ENCODE data around the gene SAMD4A. TPM values are rescaled to one million over a fixed set of nuclear protein-coding genes. Genes with fewer than 3 reads are reported as not detected.

Gene SAMD4A
- total RNA-seq, 1 donor from 2014 or later, result 57.0 TPM

DNA sequence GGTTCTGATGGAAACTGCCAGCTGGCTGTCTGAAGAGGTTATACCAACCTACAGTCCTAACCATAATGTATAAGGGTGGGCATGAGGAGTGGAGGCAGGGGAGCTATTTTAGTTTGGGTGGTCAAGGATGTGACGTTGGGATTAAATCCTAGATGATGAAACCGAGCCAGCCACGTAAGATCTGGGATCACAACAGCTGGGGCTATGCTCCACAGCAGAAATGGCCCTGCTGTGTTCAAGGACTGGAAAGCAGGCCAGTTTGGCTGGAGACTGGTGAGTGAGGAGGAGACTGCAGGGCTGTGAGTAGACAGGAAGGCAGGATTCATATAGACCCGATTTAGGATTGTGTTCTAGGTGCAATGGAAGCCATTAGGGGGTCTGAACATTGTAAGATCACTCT is 66.1 kb downstream of the SAMD4A start:
- H3K36me3 Mint-ChIP-seq (ENCODE audit: low read depth), result peaks cover 3% of the 10 kb centered on the region
- H3K4me3 Mint-ChIP-seq (ENCODE audit: unreplicated experiment), result no peak overlapping the region
- H3K27me3 Mint-ChIP-seq (ENCODE audit: low read depth), result no peaks in the 10 kb centered on the region
- no peak overlapping the region for H3K27ac Mint-ChIP-seq (ENCODE audit: unreplicated experiment)
- H3K4me1 Mint-ChIP-seq (ENCODE audit: low read depth), result peaks cover 36% of the 10 kb centered on the region
- DNase-seq (ENCODE audit: low spot score), result no peak
- TF ChIP-seq, protein P1, sequence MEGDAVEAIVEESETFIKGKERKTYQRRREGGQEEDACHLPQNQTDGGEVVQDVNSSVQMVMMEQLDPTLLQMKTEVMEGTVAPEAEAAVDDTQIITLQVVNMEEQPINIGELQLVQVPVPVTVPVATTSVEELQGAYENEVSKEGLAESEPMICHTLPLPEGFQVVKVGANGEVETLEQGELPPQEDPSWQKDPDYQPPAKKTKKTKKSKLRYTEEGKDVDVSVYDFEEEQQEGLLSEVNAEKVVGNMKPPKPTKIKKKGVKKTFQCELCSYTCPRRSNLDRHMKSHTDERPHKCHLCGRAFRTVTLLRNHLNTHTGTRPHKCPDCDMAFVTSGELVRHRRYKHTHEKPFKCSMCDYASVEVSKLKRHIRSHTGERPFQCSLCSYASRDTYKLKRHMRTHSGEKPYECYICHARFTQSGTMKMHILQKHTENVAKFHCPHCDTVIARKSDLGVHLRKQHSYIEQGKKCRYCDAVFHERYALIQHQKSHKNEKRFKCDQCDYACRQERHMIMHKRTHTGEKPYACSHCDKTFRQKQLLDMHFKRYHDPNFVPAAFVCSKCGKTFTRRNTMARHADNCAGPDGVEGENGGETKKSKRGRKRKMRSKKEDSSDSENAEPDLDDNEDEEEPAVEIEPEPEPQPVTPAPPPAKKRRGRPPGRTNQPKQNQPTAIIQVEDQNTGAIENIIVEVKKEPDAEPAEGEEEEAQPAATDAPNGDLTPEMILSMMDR (IDR thresholded peaks at IDR 0.05), result no peak
- H3K9me3 Mint-ChIP-seq (ENCODE audit: low read depth), result peaks cover 3% of the 10 kb centered on the region

DNA sequence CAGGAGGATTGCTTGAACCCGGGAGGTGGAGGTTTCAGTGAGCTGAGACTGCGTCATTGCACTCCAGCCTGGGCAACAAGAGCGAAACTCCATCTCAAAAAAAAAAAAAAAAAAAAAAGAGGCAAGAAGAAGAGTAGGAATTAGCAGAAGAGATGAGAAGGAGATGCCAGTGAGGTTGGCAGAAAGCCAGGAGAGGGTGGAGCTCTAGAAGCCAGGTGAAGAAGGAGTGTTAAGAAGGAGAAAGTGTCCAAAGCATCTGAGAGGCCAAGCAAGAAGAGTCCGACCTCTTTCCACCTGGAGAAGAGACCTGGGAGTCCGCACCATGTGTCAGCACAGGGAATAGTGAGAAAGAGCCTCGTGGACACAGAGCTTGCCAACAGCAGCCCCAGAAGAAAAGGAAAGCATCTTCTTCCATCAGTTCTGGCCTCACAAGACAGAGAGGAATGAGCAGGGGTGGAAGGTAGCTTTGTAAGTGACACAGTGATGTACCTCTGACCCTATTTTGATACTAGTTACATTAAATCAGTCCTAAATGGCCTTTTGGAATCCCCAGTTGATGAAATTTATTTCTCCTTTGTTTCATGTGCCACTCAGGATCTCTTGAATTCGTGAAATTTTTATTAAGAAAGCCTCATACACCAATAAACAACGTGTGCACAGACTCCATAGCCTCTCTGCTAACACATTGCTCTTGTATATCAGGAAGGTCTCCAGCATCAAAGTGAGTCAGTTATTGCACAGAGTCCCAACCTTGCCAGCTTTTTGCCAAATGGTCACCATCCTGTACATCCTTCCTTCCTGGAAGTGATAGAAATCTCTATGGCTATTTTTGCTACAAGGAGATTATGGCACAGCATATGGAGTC is 70.6 kb downstream of the SAMD4A start:
- peaks cover 3% of the 10 kb centered on the region for H3K36me3 Mint-ChIP-seq (ENCODE audit: low read depth)
- H3K4me1 Mint-ChIP-seq (ENCODE audit: low read depth), result peaks cover 26% of the 10 kb centered on the region
- H3K9me3 Mint-ChIP-seq (ENCODE audit: low read depth), result peaks cover under 1% of the 10 kb centered on the region
- peak overlapping the region; percentile 17 for H3K27ac Mint-ChIP-seq (ENCODE audit: unreplicated experiment)
- no peak for DNase-seq (ENCODE audit: low spot score)
- TF ChIP-seq, protein P1 (IDR thresholded peaks at IDR 0.05), result no peak
- no peak overlapping the region for H3K4me3 Mint-ChIP-seq (ENCODE audit: unreplicated experiment)
- H3K27me3 Mint-ChIP-seq (ENCODE audit: low read depth), result no peaks in the 10 kb centered on the region

DNA sequence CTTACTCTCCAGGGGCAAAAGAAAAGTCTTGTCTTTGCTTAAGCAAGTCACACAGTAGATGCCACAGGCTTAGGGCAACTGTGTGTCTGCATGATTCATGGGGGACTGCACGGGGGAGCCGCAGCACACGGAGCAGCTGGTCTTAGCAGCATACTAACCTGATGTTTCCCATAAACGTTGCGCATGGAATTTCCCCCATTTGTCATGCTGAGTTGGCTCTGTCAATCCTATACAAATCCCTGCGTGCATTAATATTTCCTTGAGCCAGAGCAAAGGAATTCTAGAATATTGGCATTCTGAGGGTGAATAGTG is 71.2 kb downstream of the SAMD4A start:
- peaks cover 3% of the 10 kb centered on the region for H3K36me3 Mint-ChIP-seq (ENCODE audit: low read depth)
- no peak overlapping the region for H3K4me3 Mint-ChIP-seq (ENCODE audit: unreplicated experiment)
- H3K9me3 Mint-ChIP-seq (ENCODE audit: low read depth), result no peaks in the 10 kb centered on the region
- H3K4me1 Mint-ChIP-seq (ENCODE audit: low read depth), result peaks cover 30% of the 10 kb centered on the region
- DNase-seq (ENCODE audit: low spot score), result no peak
- no peaks in the 10 kb centered on the region for H3K27me3 Mint-ChIP-seq (ENCODE audit: low read depth)
- TF ChIP-seq, protein P1 (IDR thresholded peaks at IDR 0.05), result no peak
- peak overlapping the region; percentile 14 for H3K27ac Mint-ChIP-seq (ENCODE audit: unreplicated experiment)

DNA sequence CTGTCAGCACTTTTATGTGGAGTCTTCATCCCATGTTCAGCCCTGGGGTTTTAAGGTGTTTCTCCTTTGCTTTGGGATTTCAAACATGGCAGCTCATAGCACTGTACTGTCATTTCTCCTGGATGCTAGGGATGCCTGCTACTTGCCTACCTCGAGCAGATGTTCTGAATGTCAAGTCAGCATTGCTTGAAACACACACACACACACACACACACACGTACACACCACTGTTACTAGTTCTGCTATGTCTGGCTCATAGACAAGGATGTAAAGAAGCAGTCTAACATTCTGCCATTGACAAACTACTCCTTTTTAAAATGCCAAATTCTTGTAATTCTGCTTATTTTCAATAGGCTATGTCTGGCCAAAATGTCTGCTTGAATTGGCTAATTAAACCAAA is 72.7 kb downstream of the SAMD4A start:
- H3K4me1 Mint-ChIP-seq (ENCODE audit: low read depth), result peaks cover 45% of the 10 kb centered on the region
- no peak for DNase-seq (ENCODE audit: low spot score)
- H3K27me3 Mint-ChIP-seq (ENCODE audit: low read depth), result no peaks in the 10 kb centered on the region
- peaks cover 5% of the 10 kb centered on the region for H3K36me3 Mint-ChIP-seq (ENCODE audit: low read depth)
- TF ChIP-seq, protein P1 (IDR thresholded peaks at IDR 0.05), result no peak
- no peak overlapping the region for H3K27ac Mint-ChIP-seq (ENCODE audit: unreplicated experiment)
- no peaks in the 10 kb centered on the region for H3K9me3 Mint-ChIP-seq (ENCODE audit: low read depth)
- no peak overlapping the region for H3K4me3 Mint-ChIP-seq (ENCODE audit: unreplicated experiment)

DNA sequence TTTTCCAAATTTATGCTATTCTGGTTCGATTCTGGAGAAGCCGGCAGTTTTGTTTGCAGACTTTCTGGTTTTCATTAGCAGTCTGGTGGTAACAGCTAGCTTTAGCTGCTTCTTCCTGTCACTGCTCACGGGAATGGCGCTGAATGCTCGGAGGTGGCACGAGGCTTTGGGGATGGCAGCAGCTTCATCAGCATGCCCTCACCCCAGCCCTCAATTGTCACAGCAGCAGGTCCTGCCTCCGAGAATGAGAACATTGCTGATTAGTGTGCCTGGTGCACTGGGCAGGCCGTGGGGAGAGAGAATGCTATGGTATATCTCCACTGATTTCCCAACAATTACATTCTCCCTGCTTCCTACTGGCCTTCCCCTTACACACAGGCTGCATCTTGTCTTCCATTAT is 73.6 kb downstream of the SAMD4A start:
- TF ChIP-seq, protein P1 (IDR thresholded peaks at IDR 0.05), result no peak
- Mint-ChIP-seq H3K27me3 (ENCODE audit: low read depth) (no peaks in the 10 kb centered on the region), H3K36me3 (ENCODE audit: low read depth) (peaks cover 5% of the 10 kb centered on the region), H3K27ac (ENCODE audit: unreplicated experiment) (no peak overlapping the region), H3K4me3 (ENCODE audit: unreplicated experiment) (no peak overlapping the region), H3K9me3 (ENCODE audit: low read depth) (no peaks in the 10 kb centered on the region), H3K4me1 (ENCODE audit: low read depth) (peaks cover 47% of the 10 kb centered on the region)
- DNase-seq (ENCODE audit: low spot score), result no peak

Measured in chondrocyte (in vitro differentiated cells).